Upper lobe of left lung (tissue), 4 donors: ENCODE results near the gene KIAA1549.

ENCODE experiments used
- EP300 ChIP-seq, 4 donors: sonication (generic); formaldehyde crosslinking; IDR thresholded peaks; one replicate each; pipeline ENCODE4 v1.5.1; 2017; ENCODE audit warnings: antibody characterized with exemption in 4 of 4, control low read depth in 2 of 4
- POLR2A ChIP-seq, 4 donors: fragments of 450-650 bp; IDR thresholded peaks; one replicate each; pipeline ENCODE4 v1.5.1; 2016 to 2017; ENCODE audit warnings: antibody characterized with exemption in 4 of 4, mild to moderate bottlenecking in 2 of 4
- POLR2AphosphoS5 ChIP-seq, 2 donors: sonication (generic); formaldehyde crosslinking; IDR thresholded peaks; one replicate each; pipeline ENCODE4 v1.5.1; 2017; ENCODE audit warnings: antibody characterized with exemption in 2 of 2
- TF ChIP-seq, protein P1 (sequence below), 6 experiments: fragments of 450-650 bp in 4 of 6; fragments of 200-600 bp in 2 of 6; sonication (generic) in 2 of 6; IDR thresholded peaks; one replicate each; pipeline ENCODE4 v1.5.1; 2016 to 2019; ENCODE audit warnings: antibody characterized with exemption in 6 of 6

DNA sequence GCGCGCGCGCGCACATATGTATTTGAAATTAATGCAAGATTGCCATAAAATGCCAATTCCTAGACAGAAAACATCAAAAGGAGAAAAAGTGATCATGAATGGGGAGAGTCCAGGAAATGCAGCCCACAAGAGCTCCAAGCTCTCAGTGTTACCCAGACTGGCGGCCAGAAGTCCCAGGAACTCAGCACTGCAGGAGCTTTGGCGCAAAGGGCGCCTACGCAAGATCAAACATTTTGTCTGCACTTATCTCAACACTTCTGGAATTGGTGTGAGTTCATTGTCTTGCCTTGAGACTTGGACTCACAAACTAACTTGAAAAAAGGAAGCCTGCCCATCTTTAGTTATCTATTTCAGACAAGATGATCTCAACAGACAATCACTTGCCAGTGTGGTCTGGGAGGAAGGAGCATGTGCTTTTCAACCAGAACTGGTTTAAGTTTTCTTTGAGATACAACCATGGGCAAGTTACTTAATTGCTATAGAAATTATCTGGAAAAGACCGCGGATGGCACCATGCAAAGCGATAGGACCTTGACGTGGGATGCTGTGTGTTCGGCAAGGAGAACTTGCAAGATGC is 77.2 kb downstream of the KIAA1549 start:
- TF ChIP-seq POLR2A (IDR thresholded peaks at IDR 0.05) (no peak), POLR2AphosphoS5 (IDR thresholded peaks at IDR 0.05) (no peak), EP300 (IDR thresholded peaks at IDR 0.05) (no peak)
- TF ChIP-seq, protein P1, sequence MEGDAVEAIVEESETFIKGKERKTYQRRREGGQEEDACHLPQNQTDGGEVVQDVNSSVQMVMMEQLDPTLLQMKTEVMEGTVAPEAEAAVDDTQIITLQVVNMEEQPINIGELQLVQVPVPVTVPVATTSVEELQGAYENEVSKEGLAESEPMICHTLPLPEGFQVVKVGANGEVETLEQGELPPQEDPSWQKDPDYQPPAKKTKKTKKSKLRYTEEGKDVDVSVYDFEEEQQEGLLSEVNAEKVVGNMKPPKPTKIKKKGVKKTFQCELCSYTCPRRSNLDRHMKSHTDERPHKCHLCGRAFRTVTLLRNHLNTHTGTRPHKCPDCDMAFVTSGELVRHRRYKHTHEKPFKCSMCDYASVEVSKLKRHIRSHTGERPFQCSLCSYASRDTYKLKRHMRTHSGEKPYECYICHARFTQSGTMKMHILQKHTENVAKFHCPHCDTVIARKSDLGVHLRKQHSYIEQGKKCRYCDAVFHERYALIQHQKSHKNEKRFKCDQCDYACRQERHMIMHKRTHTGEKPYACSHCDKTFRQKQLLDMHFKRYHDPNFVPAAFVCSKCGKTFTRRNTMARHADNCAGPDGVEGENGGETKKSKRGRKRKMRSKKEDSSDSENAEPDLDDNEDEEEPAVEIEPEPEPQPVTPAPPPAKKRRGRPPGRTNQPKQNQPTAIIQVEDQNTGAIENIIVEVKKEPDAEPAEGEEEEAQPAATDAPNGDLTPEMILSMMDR (IDR thresholded peaks at IDR 0.05) = no peak
